Gastrocnemius medialis (tissue), 4 donors: ENCODE data around the gene DNAJC11.
A peak's percentile ranks its signal among the peaks of the same experiment; 100 is the strongest.

Source experiments
- POLR2A ChIP-seq, 2 donors: fragments of 450-650 bp; IDR thresholded peaks; one replicate each; pipeline ENCODE4 v1.6.1; 2017; ENCODE audit warnings: antibody characterized with exemption in 2 of 2, mild to moderate bottlenecking in 2 of 2, moderate library complexity in 2 of 2
- TF ChIP-seq, protein P1 (sequence below), 5 experiments: fragments of 450-650 bp in 3 of 5; fragments of 200-600 bp in 2 of 5; sonication (generic) in 2 of 5; IDR thresholded peaks in 4 of 5; conservative IDR thresholded peaks in 1 of 5; 1 replicate in 4 of 5; 2 replicates in 1 of 5; pipeline ENCODE4 v1.5.1; 2016 to 2019; ENCODE audit warnings: antibody characterized with exemption in 5 of 5, mild to moderate bottlenecking in 3 of 5, moderate library complexity in 3 of 5

DNA sequence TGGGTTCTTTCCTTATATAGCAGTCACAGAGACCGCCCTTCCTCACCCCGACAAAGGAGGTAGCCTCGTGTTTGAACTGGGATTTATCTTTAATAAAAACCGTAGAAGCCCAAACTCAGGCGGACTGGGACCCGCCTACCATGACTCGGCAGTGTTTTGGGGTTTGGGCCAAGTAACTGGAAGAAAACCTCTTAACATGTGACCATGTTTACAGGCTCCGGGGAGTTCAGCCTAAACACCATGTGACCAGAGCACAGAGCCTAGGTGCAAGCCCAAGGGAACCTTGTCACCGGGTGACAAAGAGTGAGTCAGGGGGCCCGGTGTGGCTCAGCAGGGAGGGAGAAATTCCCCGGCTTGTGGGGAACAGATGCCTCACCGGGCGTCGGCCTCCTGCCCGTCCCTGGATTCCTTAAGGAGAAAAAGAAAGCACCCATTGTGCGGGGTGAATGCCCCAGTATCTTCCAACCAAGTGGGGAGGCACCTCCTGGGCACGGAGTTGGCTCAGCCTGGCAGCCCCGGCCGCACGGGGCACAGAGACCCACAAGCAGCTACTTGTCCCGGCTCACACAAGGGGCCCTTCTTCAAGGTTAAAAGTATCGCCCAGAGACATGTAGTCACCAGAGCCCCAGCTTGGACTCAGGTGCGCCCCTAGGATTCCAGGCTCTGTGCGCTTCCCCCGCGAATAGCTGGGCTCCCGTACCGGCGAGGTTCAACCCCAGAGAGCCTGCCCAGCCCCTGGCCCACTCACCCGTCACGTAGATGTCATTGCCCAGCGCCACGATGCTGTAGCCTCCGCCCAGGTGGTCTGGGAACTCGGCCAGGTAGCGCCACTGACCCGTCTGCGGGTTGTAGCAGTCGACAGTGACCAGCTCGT, 100.3 kb downstream of the DNAJC11 start:
- TF ChIP-seq, protein P1, sequence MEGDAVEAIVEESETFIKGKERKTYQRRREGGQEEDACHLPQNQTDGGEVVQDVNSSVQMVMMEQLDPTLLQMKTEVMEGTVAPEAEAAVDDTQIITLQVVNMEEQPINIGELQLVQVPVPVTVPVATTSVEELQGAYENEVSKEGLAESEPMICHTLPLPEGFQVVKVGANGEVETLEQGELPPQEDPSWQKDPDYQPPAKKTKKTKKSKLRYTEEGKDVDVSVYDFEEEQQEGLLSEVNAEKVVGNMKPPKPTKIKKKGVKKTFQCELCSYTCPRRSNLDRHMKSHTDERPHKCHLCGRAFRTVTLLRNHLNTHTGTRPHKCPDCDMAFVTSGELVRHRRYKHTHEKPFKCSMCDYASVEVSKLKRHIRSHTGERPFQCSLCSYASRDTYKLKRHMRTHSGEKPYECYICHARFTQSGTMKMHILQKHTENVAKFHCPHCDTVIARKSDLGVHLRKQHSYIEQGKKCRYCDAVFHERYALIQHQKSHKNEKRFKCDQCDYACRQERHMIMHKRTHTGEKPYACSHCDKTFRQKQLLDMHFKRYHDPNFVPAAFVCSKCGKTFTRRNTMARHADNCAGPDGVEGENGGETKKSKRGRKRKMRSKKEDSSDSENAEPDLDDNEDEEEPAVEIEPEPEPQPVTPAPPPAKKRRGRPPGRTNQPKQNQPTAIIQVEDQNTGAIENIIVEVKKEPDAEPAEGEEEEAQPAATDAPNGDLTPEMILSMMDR (IDR thresholded peaks at IDR 0.05 in 4 of 5, conservative IDR thresholded peaks at IDR 0.05 in 1 of 5), result peak in 2 of 5 experiments; percentile 7 to 26
- TF ChIP-seq POLR2A (IDR thresholded peaks at IDR 0.05), result peak; percentile 94 to 95
